Fibroblast of skin of right biceps (primary cell): ENCODE data around the gene HIP1R.
A peak's percentile ranks its signal among the peaks of the same experiment; 100 is the strongest.

Experiments
- DNase-seq: peaks from one replicate; pipeline ENCODE4 v3.0.0-alpha.2; 2013

The HIP1R gene

GRCh38 chr12:122834104-122834920, 945 bp upstream of the HIP1R start:
- peak; percentile 31 for DNase-seq

DNA sequence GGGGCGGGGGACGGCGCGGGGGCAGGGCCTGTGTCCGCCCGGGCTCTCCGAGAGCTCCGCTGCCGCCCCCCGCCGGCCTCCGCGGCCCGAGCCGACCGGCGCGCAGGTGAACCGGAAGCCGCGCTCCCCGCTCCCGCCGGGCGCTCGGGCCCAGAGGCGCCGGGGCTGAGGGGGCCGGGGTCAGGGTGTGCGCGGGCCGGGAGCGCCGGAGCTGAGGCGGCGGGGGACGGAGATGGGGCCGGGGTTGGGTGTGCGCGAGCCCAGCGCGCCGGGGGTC, 431 bp downstream of the HIP1R start:
- DNase-seq = no peak

- DNase-seq = no peak
These were observed 1.0 kb downstream of the HIP1R start for GRCh38 chr12:122836027-122836921.

- DNase-seq = no peak
These were observed 2.3 kb downstream of the HIP1R start for GRCh38 chr12:122837306-122838265.

- no peak for DNase-seq
These were observed 3.6 kb downstream of the HIP1R start for GRCh38 chr12:122838841-122839240.

- no peak for DNase-seq
These were observed 4.8 kb downstream of the HIP1R start for GRCh38 chr12:122839907-122840554.

DNA sequence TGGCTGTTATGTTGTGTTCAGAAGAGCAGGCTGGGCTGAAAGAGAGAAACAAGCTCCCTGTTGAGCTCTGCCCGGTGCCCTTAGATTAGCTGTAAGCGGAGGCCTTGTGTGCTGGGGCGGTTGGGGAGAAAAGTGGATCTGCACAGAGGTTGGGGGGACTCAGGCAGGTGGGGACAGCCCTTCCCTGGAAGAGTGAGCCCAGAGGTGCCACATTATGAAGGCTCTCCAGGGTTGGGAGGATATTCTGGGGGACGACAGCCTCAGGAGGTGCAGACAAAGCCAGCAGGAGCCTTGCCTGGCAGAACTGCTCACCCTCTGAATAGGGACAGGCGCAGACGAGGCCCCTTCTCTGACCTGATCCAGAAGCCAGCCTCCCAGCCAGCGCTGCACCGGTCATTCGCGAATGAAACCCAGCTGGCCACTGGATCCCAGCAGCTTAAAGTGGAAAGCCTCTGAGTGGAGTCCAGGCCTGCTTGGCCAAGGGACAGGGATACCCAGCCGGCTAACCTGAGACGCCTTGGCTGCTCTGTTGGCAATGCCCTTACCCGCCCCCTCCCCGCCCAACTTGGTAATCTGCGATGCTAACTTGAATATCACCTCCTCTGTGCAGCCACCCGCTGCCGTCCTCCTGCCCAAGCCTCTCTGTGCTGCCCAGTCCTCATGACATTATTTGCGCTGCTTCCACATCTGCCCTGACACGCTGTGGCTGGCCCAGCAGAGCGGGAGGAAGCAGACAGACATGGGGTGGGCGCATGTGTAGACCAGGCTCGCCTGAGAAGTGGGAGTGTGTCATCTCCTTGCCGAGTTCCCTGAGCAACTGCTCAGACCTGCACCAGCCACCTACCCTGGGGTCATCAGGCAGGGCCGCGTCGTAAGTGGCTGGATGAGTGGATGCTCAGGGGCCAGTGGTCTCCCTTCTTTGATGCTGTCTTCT, 5.6 kb downstream of the HIP1R start:
- DNase-seq = peak; percentile 35

GRCh38 chr12:122841544-122842321, 6.5 kb downstream of the HIP1R start:
- peak; percentile 74 for DNase-seq

GRCh38 chr12:122842505-122843405, 7.5 kb downstream of the HIP1R start:
- no peak for DNase-seq

- DNase-seq = no peak
These were observed 8.2 kb downstream of the HIP1R start for GRCh38 chr12:122843455-122843854.

- DNase-seq = no peak
These were observed 9.2 kb downstream of the HIP1R start for GRCh38 chr12:122844366-122844971.

- no peak for DNase-seq
These were observed 10.0 kb downstream of the HIP1R start for GRCh38 chr12:122845041-122845864.

GRCh38 chr12:122845865-122846621, 10.8 kb downstream of the HIP1R start:
- no peak for DNase-seq

DNA sequence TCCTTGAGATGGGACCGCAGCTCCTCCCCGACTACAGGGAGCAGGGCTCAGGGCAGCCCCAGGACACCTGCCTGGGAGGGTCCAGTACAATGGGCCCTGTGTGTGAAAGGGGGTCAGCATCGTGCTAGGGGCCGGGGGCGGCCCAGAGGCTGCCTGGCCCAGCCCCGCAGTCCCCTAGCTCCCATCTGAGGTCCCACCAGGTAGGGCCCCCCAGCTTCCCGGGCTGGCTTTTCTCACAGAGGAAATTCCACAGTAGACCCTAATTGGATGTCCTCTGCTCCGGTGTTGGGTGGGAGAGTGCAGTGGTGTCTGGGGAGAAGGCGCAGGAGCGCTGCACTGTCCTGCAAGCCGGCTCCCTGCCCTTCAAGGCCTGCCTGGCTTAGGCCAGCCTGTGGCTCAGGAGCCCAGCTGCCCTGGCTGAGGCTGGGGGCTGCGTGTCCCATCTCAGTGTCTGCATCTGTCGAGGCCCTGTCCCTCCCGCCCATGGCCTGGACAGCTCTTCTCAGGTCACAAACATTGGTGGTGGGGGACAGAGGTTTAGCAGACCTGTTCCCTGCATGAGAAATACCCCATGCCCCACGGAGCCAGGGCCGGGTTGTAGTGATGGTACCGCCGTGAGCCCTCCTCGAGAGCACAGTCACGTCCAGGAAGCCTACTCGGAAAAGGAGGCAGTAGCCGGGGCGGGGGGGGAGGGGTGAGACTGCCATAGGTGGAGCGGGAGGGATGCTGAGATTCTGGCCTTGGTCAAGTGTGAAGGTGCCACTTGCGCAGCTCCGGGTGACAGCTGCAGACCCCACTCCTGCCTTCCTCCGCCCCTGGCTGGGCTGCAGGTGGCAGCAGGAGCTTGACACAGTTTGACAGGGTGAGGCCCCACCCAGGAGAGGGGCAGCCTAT, 11.6 kb downstream of the HIP1R start:
- no peak for DNase-seq

DNA sequence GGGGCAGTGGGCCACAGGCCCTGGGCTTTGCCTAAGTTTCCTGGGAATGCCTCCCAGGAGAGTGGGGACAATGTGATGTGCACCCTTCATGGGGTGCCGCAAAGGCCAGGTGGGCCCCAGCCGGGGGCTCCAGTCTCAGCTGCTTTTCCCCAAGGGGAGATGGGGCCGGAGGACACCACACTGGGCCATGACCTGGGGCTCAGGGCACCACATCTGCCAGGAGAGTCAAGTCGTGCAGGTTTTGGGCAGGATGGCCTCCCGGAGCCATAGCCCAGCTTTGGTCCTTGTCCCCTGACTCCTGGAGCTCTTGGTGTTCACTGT, 12.2 kb downstream of the HIP1R start:
- no peak for DNase-seq

GRCh38 chr12:122847921-122848421, 12.7 kb downstream of the HIP1R start:
- no peak for DNase-seq
